Mesendoderm (in vitro differentiated cells): Measurements from ENCODE around the gene TTC36.
A peak's percentile ranks its signal among the peaks of the same experiment; 100 is the strongest.
"Not testable (repeated sequence)": the region's sequence is repeated elsewhere in the genome, so short reads cannot be mapped to it uniquely, and the experiment has no call there.

Experiments
- DNase-seq: peaks from one replicate; pipeline ENCODE4 v3.0.0; 2013
- H2AK5ac ChIP-seq: 2 replicates; pipeline ENCODE4 v1.6.1; 2013; ENCODE audit warnings: low read length, inconsistent platforms
- H2BK120ac ChIP-seq: 2 replicates; pipeline ENCODE4 v1.6.1; 2013; ENCODE audit warnings: low read depth, mild to moderate bottlenecking, low read length, moderate library complexity, mixed read lengths
- H2BK15ac ChIP-seq: replicated peaks from 2 replicates; pipeline ENCODE4 v1.6.1; 2013; ENCODE audit warnings: low read depth, mild to moderate bottlenecking, moderate library complexity
- H2BK5ac ChIP-seq: 2 replicates; pipeline ENCODE4 v1.6.1; 2013; ENCODE audit warnings: low read length, inconsistent platforms
- H3K18ac ChIP-seq: 2 replicates; pipeline ENCODE4 v1.6.1; 2013; ENCODE audit warnings: mild to moderate bottlenecking, low read length, mixed read lengths
- H3K23ac ChIP-seq: one replicate; pipeline ENCODE4 v1.6.1; 2013; ENCODE audit warnings: low read length
- H3K27ac ChIP-seq: 2 replicates; pipeline ENCODE4 v1.5.1; 2013; ENCODE audit warnings: low read depth, mild to moderate bottlenecking, inconsistent platforms, low read length, moderate library complexity
- H3K27me3 ChIP-seq: 2 replicates; pipeline ENCODE4 v1.6.1; 2013; ENCODE audit warnings: low read length, control low read depth, mild to moderate bottlenecking, inconsistent platforms; ENCODE audit not compliant: insufficient read depth, poor library complexity
- H3K36me3 ChIP-seq: 2 replicates; pipeline ENCODE4 v1.6.1; 2013; ENCODE audit warnings: low read length, inconsistent platforms; ENCODE audit not compliant: control insufficient read depth, insufficient read depth
- H3K4ac ChIP-seq: one replicate; pipeline ENCODE4 v1.6.1; 2013; ENCODE audit warnings: low read depth, mild to moderate bottlenecking, low read length, moderate library complexity
- H3K4me1 ChIP-seq: 2 replicates; pipeline ENCODE4 v1.6.1; 2013; ENCODE audit warnings: low read depth, low read length, inconsistent platforms; ENCODE audit not compliant: control insufficient read depth
- H3K4me2 ChIP-seq: 2 replicates; pipeline ENCODE4 v1.6.1; 2013; ENCODE audit warnings: low read length
- H3K4me3 ChIP-seq: 2 replicates; pipeline ENCODE4 v1.5.1; 2013; ENCODE audit warnings: mild to moderate bottlenecking, low read length
- H3K56ac ChIP-seq: one replicate; pipeline ENCODE4 v1.6.1; 2013; ENCODE audit warnings: low read length
- H3K79me1 ChIP-seq: 2 replicates; pipeline ENCODE4 v1.6.1; 2013; ENCODE audit warnings: low read length, inconsistent platforms
- H3K79me2 ChIP-seq: 2 replicates; pipeline ENCODE4 v1.6.1; 2013; ENCODE audit warnings: mild to moderate bottlenecking, low read length; ENCODE audit not compliant: control insufficient read depth, insufficient read depth
- H3K9ac ChIP-seq: 2 replicates; pipeline ENCODE4 v1.6.1; 2013; ENCODE audit warnings: low read length, inconsistent platforms
- H4K5ac ChIP-seq: one replicate; pipeline ENCODE4 v1.6.1; 2013; ENCODE audit warnings: low read length
- H4K8ac ChIP-seq: one replicate; pipeline ENCODE4 v1.6.1; 2013; ENCODE audit warnings: low read depth, mild to moderate bottlenecking, control low read depth, low read length, moderate library complexity
- WGBS: extraction: QIAGEN DNeasy Blood & Tissue Kit; methylation state at CpG from one replicate; pipeline ENCODE4 v1.1.7; 2013; ENCODE audit warnings: low lambda C conversion rate, missing lambda C conversion rate; ENCODE audit not compliant: insufficient coverage; ENCODE audit errors: extremely low coverage; 5-methylcytosine and 5-hydroxymethylcytosine counted together

The TTC36 gene

DNA sequence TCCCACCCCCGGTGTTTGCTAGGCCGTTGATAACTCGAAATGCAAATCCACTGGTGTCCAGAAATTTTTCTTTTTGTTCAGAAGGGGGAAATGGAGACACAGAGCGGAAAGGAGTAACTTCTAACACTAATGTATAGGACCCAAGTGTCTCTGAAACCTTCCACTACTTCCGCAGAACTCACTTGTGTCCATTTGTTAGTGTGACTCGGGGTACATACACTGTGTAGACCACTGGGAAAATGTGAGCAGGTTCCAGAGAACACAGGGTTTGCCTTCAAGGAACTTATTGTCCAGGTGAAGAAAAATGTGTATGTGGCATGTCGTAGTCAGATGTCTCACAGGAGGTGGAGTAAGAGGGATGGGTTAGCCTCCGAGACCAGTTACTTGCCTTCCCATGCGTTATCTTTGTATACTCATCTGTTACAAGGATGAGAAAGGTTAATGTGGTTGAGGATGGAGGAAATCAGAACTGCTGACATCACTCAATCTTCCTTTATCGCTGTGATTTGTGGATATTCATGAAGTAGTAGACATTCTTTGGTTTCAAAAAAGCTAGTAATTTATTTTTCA is 45.8 kb downstream of the TTC36 start:
- peak; percentile 48 for DNase-seq
- H2BK120ac ChIP-seq: no peak overlapping the region
- no peak overlapping the region for H3K27ac ChIP-seq
- peak overlapping the region; percentile 82 for H2AK5ac ChIP-seq
- H3K9ac ChIP-seq: peak overlapping the region; percentile 97
- H2BK15ac ChIP-seq: no peak overlapping the region
- H3K79me1 ChIP-seq: peaks cover 3% of the 10 kb centered on the region
- peak overlapping the region; percentile 85 for H3K18ac ChIP-seq
- no peaks in the 10 kb centered on the region for H3K4me1 ChIP-seq
- no peaks in the 10 kb centered on the region for H3K36me3 ChIP-seq
- peak overlapping the region; percentile 90 for H3K4me3 ChIP-seq
- H3K56ac ChIP-seq: peak overlapping the region; percentile 97
- H3K4me2 ChIP-seq: peak overlapping the region; percentile 96
- peaks cover 42% of the 10 kb centered on the region for H3K79me2 ChIP-seq
- H3K23ac ChIP-seq: peak overlapping the region; percentile 75
- WGBS: no CpG with 5 or more reads among the region's 10 CpGs
- no peaks in the 10 kb centered on the region for H3K27me3 ChIP-seq
- H4K8ac ChIP-seq: no peak overlapping the region
- peak overlapping the region; percentile 97 for H3K4ac ChIP-seq
- no peak overlapping the region for H4K5ac ChIP-seq
- H2BK5ac ChIP-seq: no peak overlapping the region

DNA sequence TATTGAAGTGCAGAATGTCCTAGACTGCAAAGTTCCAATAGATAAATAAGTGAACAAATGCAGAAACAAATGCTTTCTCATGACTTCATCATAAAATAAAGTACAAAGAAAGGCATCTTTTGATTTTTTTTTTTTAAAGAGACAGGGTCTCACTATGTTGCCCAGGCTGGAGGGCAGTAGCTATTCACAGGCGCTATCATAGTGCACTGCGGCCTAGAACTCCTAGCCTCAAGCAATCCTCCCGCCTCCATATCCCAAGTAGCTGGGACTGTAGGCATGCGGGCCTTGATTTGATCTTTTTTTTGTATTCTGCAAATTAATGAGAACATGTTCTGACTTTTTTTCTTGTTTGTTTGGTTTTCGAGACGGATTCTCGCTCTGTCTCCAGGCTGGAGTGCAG is 47.4 kb downstream of the TTC36 start:
- Histone ChIP-seq H3K27ac (no peak overlapping the region), H3K79me2 (peaks cover 44% of the 10 kb centered on the region), H3K9ac (no peak overlapping the region), H3K27me3 (no peaks in the 10 kb centered on the region), H3K4me1 (no peaks in the 10 kb centered on the region), H3K36me3 (no peaks in the 10 kb centered on the region), H2AK5ac (no peak overlapping the region), H2BK5ac (no peak overlapping the region), H3K4me3 (no peak overlapping the region), H3K23ac (no peak overlapping the region), H3K4me2 (no peak overlapping the region), H3K56ac (no peak overlapping the region), H4K5ac (no peak overlapping the region), H3K18ac (no peak overlapping the region), H2BK120ac (no peak overlapping the region), H3K79me1 (peaks cover 3% of the 10 kb centered on the region), H3K4ac (no peak overlapping the region), H4K8ac (no peak overlapping the region), H2BK15ac (no peak overlapping the region)
- no CpG with 5 or more reads among the region's 7 CpGs for WGBS
- DNase-seq: no peak

DNA sequence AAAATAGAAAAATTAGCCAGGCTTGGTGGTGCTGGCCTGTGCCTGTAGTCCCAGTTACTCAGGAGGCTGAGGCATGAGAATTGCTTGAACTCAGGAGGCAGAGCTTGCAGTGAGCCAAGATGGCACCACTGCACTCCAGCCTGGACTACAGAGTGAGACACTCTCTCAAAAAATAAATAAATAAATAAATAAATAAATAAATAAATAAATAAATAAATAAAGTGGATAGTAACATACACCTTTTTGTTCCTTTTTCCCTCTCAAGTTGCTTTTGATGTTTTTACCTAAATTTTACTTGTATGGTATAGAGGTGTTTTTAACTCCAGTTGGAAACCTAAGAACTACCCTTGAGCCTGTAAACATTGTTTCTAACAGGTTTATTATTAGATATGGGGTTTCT is 50.7 kb downstream of the TTC36 start:
- H2BK5ac ChIP-seq, H3K27me3 ChIP-seq, H3K4me2 ChIP-seq, DNase-seq, H3K23ac ChIP-seq, H3K4ac ChIP-seq, H2BK120ac ChIP-seq, H3K9ac ChIP-seq, H3K18ac ChIP-seq, H2AK5ac ChIP-seq, H2BK15ac ChIP-seq, H3K79me1 ChIP-seq, H3K4me3 ChIP-seq, H3K56ac ChIP-seq, H3K4me1 ChIP-seq, H3K27ac ChIP-seq, H4K5ac ChIP-seq, H4K8ac ChIP-seq, H3K36me3 ChIP-seq: not testable (repeated sequence)
- H3K79me2 ChIP-seq: peaks cover 46% of the 10 kb centered on the region
